Endometrium (tissue), 2 donors: ENCODE results near the gene RAPGEF5.

Source experiments
- FAIRE-seq: peaks from 2 replicates; lab custom pipeline; 2012; peaks lifted over from hg19 to GRCh38; lab: Jason Lieb, UNC
- donor health status: control.
- donor health status: control.

RAPGEF5 gene, protein sequence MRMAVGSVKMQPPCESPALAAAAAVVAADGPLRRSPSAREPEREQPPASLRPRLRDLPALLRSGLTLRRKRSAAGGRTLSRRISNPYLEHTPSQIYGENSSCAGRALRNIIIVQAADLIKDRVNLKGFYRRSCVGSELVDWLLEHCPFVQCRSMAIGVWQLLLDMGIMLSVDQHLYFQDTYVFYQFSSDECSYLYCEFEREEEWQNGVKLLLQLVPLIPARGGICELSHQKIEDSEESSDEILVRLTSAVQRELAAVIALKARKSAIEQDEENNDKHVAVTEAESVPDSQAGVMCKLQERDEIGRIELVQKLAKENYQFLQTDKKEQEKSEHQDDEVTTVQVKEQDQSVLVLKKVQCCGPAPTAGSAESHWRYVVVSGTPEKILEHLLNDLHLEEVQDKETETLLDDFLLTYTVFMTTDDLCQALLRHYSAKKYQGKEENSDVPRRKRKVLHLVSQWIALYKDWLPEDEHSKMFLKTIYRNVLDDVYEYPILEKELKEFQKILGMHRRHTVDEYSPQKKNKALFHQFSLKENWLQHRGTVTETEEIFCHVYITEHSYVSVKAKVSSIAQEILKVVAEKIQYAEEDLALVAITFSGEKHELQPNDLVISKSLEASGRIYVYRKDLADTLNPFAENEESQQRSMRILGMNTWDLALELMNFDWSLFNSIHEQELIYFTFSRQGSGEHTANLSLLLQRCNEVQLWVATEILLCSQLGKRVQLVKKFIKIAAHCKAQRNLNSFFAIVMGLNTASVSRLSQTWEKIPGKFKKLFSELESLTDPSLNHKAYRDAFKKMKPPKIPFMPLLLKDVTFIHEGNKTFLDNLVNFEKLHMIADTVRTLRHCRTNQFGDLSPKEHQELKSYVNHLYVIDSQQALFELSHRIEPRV

DNA sequence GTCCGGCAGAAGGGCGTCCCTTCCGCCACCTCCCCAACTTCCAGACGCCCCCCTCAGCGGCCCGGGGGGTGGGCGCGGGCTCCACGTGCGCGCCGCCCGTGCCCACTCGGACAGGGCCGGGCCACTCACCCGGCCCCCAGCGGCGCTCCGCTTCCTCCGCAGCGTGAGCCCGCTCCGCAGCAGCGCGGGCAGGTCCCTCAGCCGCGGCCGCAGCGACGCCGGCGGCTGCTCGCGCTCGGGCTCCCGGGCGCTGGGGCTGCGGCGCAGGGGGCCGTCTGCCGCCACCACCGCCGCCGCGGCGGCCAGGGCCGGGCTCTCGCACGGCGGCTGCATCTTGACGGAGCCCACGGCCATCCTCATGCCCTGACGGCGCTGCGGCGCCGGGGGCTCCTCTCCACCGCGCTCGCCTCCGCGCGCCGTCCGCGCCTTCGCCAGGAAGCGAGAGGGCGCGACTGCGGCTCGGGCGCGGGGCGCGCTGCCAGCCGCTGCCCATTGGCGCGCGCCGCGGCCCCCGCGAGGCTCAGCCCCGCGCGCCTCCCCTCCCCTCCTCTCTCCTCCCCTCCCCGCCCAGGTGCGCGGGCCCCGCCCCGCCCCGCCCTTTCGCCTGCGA, at the start of gene RAPGEF5:
TSS of gene RAPGEF5 (minus strand) at position 454 of the 610 bp plus-strand sequence. CDS start at position 360, 94 bp downstream.
- no peak for FAIRE-seq

DNA sequence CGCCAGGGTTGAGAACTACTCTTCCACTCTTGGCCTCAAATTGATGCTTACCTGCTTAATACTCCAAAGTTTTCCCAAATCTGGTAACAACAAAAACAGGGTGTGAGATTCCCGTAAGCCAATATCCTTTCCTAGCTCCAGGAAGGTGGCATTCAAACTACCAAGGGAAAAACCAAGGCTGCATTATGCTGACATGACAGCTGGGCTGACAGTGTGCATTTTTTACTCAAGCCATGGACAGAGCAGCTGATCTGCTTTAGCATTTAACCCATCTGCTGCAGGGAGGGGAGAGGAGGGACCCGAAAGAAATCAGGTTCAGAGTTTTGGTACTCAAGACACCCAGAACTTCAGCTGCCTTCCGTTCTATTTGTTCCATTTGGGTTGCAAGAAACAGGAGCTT, 49.8 kb upstream of the RAPGEF5 start:
- no peak for FAIRE-seq

DNA sequence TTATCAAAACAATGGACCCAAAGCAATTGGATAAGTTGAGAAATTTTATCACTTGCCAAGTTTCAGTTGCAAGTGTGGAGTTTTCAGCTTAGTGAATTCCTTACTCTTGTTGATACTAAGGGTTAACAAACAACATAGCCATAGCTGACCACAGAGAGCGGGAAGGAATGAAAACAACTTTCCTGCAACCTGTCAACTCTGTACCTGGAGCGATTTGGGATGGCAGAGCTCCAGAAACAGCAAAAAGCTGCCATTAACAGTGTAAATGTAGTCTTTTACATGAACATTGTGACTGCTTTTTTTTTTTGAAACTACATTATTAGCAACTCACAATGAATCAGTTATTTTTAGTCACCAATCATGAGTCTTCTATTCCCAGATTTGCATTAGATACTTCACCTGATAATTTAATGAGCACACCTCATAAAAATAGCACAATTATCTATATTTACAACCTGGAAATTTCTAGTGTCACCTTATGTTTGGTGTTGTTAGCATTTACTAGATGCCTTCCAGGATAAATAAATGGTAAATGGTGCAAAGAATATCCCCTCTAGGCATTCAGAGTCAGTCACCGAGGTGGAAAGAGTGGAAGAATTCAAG, 47.6 kb upstream of the RAPGEF5 start:
- no peak for FAIRE-seq

DNA sequence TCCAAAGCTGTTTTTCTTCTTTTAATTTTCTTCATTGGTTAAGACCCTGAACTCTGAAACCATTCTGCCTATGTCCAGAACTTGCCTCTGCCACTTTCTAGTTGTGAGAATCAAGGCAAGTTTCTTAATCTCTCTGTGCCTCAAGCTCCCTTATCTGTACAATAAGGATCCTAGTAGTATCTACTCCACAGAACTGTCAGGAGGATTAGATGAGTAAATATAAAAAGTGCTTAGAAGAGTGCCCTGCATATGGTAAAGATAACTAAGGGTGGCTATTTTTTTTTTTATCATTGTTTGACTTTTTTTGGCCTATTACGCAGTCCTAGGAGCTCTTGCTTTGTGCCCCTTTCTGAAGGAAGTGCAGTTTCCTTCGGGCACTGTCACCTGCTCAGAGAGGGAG, 46.4 kb upstream of the RAPGEF5 start:
- FAIRE-seq, result no peak

DNA sequence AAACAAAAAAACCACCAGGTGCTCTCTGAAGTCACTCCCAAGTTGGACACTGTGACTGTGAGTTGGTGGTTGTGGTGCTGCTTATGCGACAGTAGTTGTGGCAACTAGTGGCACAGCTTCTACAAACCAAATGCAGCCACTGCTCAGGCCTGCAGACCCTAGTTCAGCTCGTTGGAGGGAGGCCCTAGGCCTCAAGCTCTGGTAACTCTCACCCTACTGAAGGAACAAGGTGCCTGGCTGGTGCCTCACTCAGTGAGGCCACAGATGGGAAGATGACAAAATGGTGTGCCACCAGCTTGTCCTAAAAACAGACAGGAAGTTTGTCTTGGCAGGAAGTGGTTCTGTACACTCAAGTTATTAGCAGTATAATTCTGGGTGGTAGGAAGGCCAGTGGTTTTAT, 45.3 kb upstream of the RAPGEF5 start:
- FAIRE-seq, result no peak

DNA sequence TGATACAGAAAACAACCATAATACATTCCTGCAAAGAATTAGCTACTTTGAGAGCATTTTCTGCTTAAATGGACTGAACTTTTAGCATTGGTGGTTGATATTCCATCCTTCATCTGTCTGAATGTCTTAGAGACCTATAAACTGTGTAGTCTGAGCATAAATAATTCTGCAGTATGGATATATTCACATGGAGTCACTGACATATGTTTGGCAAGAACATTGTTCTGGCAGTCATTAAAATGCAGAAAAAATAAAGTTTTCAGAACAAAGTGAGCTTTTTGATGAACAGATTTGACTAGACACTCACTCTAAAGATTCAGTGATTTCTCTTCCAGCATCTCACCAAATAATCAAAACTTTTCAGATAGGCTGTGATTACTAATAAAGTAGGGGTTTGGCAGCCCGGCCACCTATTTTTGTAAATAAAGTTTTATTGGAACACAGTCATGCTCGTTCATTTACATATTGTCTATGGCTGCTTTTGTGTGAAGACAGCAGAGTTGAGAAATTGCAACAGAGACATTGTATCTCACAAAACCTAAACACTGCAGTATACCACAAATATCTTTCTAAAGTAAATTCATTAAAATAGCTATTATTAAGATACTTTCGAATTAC, 44.1 kb upstream of the RAPGEF5 start:
- no peak for FAIRE-seq

DNA sequence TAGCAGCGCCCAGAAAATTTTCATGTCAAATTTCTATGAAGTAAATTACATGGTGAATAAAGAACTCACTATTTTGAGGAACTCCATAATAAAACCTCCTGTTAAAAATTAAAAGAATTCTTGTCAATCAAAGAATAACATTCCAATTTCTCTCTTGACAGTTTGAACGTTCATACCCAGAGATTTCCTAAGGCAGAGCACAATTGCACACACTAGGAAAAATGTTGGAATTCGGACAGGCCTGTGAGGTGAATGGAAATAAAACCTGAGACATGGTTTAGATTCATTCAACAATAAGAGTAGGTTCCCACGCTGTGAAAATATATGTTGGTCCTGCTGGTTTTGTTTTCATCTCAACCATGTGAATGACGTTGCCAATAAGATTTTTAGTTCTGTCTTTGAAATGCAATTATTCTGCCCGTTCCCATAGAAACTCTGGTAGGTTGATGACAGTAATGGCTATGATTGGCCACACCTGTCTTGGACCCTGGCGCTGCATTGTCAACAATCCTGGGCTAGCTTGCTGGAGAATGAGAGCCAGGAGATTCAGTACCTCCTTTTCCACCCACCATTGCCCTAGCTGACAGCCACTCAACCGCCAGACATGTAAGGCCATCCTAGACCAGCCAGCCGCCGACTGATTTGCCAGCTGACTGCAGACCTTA, 43.3 kb upstream of the RAPGEF5 start:
- FAIRE-seq, result no peak

DNA sequence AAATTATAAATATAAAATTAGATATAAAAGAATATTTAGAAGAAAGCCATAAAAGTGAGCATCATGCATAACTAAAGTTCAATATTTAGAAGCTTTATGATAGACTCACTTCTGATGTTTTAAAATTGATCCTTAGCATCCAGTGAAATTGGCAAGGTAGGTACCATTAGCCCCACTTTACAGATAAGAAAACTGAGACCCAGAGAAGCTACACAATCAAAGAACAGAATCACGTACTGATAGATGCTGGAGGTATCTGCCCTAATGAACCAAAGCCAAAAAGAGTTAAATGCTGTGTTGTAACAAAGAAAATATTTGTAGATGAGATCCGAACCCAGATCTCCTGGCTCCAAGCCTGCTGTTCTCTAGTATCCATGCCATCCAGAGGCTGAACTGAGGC, 42.6 kb upstream of the RAPGEF5 start:
- no peak for FAIRE-seq

DNA sequence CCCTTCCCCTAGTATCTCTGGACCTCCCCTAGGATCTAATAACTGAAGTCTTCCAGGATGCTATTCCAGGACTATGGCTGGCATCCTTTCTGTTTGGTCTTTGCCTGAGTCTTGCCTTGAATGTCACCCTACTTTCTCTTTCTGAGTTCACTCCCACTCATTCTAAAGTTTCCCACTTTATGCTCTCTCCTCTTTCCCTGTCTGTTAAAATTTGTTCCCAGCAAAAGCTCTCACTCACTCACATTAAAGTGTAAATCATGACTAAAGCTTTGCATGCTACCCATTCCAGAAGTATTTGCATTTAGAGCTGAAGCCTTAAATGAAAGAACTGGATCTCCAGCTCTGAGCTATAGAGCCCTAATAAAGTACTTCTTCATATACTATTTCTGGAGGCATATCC, 42.1 kb upstream of the RAPGEF5 start:
- no peak for FAIRE-seq

DNA sequence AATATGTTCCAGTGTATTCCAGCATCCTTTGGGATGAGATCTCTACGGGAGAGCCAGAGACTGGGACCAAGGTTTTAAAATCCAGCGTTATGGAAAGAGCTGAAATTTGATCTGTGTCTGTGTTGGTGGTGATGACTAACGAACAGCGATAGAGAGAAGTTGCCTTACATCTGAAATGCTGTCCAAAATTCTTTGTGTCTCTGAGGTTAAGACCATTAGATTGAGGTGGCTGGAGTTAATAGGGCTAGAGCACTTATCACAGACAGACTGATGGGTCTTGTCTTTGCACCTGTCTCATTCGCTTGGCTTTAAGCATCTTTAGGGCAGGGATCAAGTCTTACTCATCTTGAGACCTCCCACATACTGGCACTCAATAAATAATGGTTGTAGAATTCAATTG, 41.0 kb upstream of the RAPGEF5 start:
- no peak for FAIRE-seq

DNA sequence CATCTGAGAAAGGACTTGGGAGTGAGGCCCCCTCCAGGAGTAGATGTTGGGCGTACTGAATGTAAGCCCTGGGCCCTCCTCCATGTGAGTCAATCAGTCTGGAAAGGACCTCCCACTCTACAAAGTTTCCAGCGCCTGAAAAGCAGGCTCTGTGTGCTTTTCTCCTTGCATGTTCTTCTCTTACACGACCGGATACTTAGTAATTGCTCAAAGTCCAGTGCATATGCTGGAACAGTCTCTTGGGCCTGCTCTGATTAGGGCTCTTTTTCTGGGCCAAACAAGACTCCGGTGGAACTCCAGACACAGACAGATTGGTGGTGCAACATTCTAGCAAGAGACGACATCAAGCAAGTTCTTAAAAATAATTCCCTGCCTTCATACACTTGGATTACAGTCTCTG, 38.3 kb upstream of the RAPGEF5 start:
- FAIRE-seq, result no peak

DNA sequence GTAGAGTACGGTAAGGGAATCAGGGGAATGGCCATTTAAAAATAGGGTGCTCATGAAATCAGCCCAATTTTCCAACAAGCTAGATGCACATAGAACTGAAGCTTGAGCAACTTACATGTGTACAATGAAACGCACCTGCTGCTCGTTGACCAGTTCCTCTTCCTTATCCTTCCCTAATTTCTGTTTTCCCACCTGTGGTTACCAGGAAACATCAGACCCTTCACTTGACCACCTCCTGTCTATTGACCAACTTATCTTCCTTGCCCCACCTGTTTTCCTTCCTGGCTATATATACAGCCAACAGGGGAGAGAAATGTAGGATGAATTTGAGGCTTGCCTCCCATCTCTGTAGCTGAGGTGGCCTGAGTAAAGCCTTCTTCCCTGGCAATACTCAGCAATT, 37.8 kb upstream of the RAPGEF5 start:
- no peak for FAIRE-seq

DNA sequence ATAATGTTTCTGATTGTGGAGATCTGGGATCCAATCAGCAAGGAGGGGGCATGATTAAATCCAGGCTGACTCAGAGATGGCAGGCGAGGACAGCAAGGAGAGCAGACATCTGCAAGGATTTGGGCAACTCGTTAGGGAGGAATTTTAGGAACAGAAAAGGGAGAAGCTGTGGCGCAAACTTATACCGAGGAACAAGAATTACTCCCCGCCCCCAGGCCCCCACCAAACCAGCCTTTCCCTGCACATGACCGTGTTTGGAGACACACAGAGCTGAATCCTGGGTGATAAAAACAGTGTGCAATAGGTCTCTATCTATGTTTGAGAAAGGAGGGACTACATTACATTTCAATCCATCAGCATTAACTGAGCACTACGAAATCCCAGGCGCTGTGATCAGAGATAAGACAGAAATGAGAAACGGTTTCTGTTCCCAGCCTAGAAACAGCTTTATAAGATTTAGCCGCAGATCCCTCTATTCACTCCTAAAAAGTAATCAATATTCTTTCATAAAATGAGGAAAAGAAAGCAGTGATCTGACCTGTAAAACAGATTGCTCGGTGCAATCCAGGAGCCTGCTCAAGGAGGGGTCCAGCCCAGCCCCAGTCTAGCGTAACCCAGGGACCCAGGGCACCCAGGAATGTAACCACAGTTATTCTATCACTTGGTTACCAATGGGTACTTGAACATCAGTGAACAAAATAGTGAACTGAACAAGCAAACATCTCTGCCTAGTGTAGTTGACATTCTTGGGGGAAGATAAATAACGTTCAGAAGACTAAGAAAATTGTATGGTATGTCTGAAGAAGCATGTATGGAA, 37.2 kb upstream of the RAPGEF5 start:
- FAIRE-seq, result no peak

DNA sequence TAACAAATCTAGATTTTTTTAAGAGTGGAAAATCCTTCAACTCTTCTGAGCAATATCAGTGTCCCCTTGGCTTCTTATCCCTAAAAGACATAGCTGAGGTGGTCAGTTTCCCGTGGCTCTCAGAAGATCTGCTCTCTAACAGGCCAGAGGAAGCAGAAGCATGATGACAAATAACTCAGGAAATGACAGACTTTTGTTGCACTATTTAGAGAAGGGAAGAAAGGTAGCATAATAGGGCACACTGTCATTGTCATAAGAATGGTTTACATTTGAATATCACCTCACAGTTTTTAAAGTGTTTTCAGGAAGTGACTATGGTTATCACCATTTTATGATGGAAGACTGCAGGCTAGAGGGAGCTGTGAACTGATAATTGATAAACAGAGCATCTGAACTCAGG, 33.6 kb upstream of the RAPGEF5 start:
- FAIRE-seq, result no peak

DNA sequence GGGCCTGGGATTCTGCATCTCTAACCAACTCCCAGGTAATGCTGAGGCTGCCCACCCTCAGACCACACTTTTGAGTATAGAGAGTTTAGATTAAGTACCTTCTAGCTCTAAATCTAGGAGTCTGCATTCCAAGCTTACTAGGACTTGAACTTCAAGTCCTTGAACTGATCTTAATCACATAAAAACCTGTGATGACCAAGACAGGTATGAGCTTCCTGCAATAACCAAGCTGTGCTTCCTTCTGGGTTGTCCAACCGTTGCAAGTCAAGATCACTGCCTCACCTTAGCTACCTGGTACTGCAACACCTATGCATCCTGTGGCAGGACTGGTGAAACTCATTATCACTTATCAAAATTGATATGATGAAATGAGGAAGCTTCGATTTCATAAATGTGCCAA, 32.9 kb upstream of the RAPGEF5 start:
- FAIRE-seq, result no peak

DNA sequence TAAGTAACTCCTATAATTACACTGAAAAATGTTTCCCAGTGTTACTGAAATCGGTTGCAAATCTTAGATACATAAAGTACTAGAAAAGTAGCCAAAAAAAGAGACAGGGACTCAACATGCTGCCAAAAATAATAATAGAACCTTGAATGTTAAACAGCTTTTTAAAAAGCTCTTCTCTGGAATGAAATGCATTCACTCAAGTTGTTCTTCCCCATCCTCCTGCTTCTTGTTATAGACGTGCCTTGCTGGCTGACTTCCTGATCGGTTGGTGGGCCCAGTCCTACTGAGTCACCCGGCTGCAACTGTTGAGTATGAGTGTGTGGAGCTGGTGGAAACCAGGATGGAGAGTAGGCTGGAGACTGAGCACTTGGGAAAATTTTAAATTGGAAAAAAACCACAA, 30.6 kb upstream of the RAPGEF5 start:
- FAIRE-seq, result no peak

DNA sequence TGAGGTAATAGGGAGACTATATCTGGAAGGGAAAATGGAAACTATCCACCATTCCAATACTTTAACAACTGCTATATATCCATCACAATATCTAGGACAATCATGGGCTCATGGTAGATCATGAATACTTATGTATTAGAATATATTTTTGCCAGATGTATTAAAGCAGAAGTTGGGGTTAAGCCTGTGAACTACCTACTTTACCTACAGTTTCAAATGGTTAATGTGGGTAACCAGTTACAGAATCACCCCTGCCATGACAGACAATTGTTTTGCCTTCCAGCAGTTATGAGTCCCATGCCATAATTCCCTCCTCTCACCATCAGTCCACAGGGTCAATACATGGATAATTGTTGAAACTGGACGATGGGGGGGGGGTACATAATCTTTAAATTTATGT, 29.9 kb upstream of the RAPGEF5 start:
- no peak for FAIRE-seq

DNA sequence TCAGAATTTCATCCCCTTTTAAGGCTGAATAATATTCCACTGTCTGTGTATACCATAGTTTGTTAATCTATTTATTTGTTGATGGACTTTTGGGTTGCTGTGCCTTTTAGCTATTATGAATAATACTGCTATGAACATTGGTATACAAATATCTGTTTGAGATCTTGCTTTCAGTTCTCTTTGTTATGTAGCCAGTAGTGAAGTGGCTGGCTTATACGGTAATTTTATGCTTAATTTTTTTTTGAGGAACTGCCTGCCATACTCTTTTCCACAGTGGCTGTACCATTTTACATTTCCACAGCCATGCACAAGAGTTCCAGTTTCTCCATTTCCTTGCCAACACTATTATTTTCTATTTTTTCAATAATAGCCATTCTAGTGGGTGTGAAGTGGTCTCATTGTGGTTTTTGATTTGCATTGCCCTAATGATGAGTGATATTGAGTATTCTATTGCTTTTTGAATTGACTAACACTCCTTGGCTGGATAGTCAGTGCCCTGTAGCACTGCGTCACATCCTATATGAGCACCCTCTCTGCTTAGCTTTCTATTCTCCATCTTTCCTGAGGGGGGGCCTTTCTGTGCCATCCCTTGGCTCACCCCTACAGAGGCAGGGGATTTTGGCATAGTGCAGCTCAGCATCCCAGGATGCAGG, 29.4 kb upstream of the RAPGEF5 start:
- no peak for FAIRE-seq

DNA sequence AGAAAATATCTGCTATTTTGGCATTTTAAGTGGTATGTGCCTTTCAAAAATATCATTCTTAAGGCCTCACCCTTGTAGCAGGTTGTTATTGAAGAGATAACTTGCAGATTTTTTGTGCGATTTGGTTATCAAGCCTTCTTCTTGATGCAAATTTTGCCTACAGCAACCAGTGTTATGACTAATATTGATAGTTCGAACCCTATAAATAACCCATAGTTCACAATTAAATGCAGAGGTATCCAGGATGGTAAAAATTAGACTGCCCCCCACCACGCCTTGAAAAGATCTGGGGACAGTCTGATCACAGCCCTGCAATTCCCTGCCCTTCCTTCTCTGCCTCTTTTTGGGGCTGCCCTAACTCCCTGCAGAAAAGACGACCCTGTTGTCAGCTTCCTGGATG, 28.4 kb upstream of the RAPGEF5 start:
- FAIRE-seq, result no peak

DNA sequence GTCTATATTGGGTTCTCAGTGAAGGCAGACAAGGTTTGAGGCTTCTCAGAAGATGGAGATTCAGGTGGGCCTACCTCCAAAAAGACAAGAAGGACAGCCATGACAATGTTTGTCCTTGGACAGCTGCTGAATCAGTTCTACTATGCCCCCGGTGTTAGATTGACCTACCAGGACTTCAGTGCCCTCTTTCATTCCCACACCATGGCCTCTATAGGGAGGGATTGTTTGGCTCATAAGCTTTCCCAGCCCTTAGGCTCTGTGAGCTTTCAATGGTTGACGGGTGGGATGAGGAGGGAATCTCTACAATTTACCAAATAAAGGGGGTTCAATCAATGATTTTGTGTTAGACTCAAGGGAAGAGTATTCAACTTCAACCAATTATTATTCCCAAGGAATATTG, 23.4 kb upstream of the RAPGEF5 start:
- FAIRE-seq, result no peak
